HG03064 (cell line): ENCODE results near the gene MEX3C.

Experiments
- ATAC-seq: cut with Tn5 transposase; IDR thresholded peaks from one replicate; pipeline ENCODE4 v1.9.1; 2021; ENCODE audit warnings: low read depth; ENCODE audit not compliant: unreplicated experiment

MEX3C gene

GRCh38 chr18:51197661-51198424, at the start of gene MEX3C:
TSS of gene MEX3C (minus strand) at chr18:51197681. CDS start at chr18:51197320, 361 bp downstream.
- ATAC-seq, result peak; percentile 76

GRCh38 chr18:51241226-51241625, 43.7 kb upstream of the MEX3C start:
- no peak for ATAC-seq

- no peak for ATAC-seq
Measured at GRCh38 chr18:51236225-51236624, 38.7 kb upstream of the MEX3C start.

GRCh38 chr18:51235009-51235789, 37.7 kb upstream of the MEX3C start:
- ATAC-seq, result peak; percentile 73

- no peak for ATAC-seq
Measured at GRCh38 chr18:51234117-51235008, 36.9 kb upstream of the MEX3C start.

- no peak for ATAC-seq
Measured at GRCh38 chr18:51229328-51229727, 31.8 kb upstream of the MEX3C start.

- ATAC-seq, result no peak
Measured at GRCh38 chr18:51227660-51228059, 30.2 kb upstream of the MEX3C start.

GRCh38 chr18:51226587-51227350, 29.3 kb upstream of the MEX3C start:
- ATAC-seq, result no peak

- no peak for ATAC-seq
Measured at GRCh38 chr18:51226068-51226467, 28.6 kb upstream of the MEX3C start.

- ATAC-seq, result no peak
Measured at GRCh38 chr18:51212606-51213005, 15.1 kb upstream of the MEX3C start.

GRCh38 chr18:51211552-51211951, 14.1 kb upstream of the MEX3C start:
- peak; percentile 94 for ATAC-seq

- ATAC-seq, result peak; percentile 7
Measured at GRCh38 chr18:51196811-51197660, 445 bp downstream of the MEX3C start.

- peak; percentile 3 for ATAC-seq
Measured at GRCh38 chr18:51196118-51196810, 1.2 kb downstream of the MEX3C start.

- ATAC-seq, result no peak
Measured at GRCh38 chr18:51195451-51196117, 1.9 kb downstream of the MEX3C start.

GRCh38 chr18:51195086-51195450, 2.4 kb downstream of the MEX3C start:
- no peak for ATAC-seq

- no peak for ATAC-seq
Measured at GRCh38 chr18:51194604-51195003, 2.9 kb downstream of the MEX3C start.

- no peak for ATAC-seq
Measured at GRCh38 chr18:51193621-51194287, 3.7 kb downstream of the MEX3C start.

GRCh38 chr18:51192696-51193095, 4.8 kb downstream of the MEX3C start:
- ATAC-seq, result no peak
